HepG2 (cell line): ENCODE measurements around the gene NNMT. TPM values are rescaled to one million over a fixed set of nuclear protein-coding genes. Genes with fewer than 3 reads are reported as not detected.

Experiments
- ATAC-seq: fragments of 200-7000 bp; cut with Tn5 transposase; 3 replicates; pipeline ENCODE4 v1.9.1; 2020; ENCODE audit warnings: mild to moderate bottlenecking, moderate library complexity
- BruUV-seq: library from RNA; stranded (reverse); fragments of 400-500 nt; replicated peaks from 2 replicates; lab custom pipeline; 2021; lab: Mats Ljungman, UMichigan
- CTCF ChIA-PET: fragments of 300-600 bp; formaldehyde crosslinking; extraction: SDS; loops from one replicate; lab custom pipeline; 2021; ENCODE audit warnings: low total read pairs, inconsistent platforms, low intra/inter-chr PET ratio; lab: Yijun Ruan, JAX
- POLR2A ChIA-PET: fragments of 350-600 bp; sonication (Branson Sonifier 250); formaldehyde crosslinking; loops from one replicate; lab custom pipeline; 2020; ENCODE audit warnings: antibody characterized with exemption, inconsistent platforms; lab: Yijun Ruan, JAX
- DNase-seq: peaks from one replicate; pipeline ENCODE4 v3.0.0-alpha.2; 2015; ENCODE audit warnings: low spot score
- FAIRE-seq: peaks from 3 replicates; lab custom pipeline; 2011; peaks lifted over from hg19 to GRCh38; lab: Jason Lieb, UNC
- H2AFZ ChIP-seq: one replicate; pipeline ENCODE4 v1.6.1; 2011; ENCODE audit warnings: low read length, inconsistent platforms
- H3K27ac ChIP-seq: fragments of 300-600 bp; 3 replicates; pipeline ENCODE4 v1.8.0; 2011; ENCODE audit warnings: mixed run types, mild to moderate bottlenecking, mixed read lengths, low read length, inconsistent platforms; ENCODE audit not compliant: insufficient read depth; ENCODE audit errors: extremely low read length
- H3K27me3 ChIP-seq, 2 experiments: fragments of 200-600 bp in 1 of 2; 2 replicates in 1 of 2; 3 replicates in 1 of 2; pipeline versions ENCODE4 v1.6.0 to v1.8.0; 2011; ENCODE audit warnings: low read length in 2 of 2, mild to moderate bottlenecking in 2 of 2, moderate library complexity in 2 of 2, inconsistent platforms in 1 of 2; ENCODE audit not compliant: insufficient read depth in 2 of 2, control insufficient read depth in 1 of 2
- H3K36me3 ChIP-seq, 2 experiments: fragments of 200-600 bp in 1 of 2; replicated peaks in 1 of 2; 2 replicates in 1 of 2; 3 replicates in 1 of 2; pipeline versions ENCODE4 v1.5.1 to v1.8.0; 2011; ENCODE audit warnings: low read length in 2 of 2, inconsistent platforms in 1 of 2; ENCODE audit not compliant: insufficient read depth in 2 of 2, control insufficient read depth in 1 of 2
- H3K4me1 ChIP-seq: 2 replicates; pipeline ENCODE4 v1.5.1; 2012; ENCODE audit warnings: low read length, inconsistent platforms; ENCODE audit not compliant: insufficient read depth
- H3K4me2 ChIP-seq: 2 replicates; pipeline ENCODE4 v1.6.0; 2011; ENCODE audit warnings: low read depth, low read length, inconsistent platforms
- H3K4me3 ChIP-seq, 3 experiments: fragments of 200-600 bp in 1 of 3; sonication (generic), shearing (Covaris generic) in 1 of 3; replicated peaks in 1 of 3; 2 replicates each; pipeline ENCODE4 v1.5.1; 2011 to 2016; ENCODE audit warnings: low read length in 3 of 3, inconsistent platforms in 2 of 3, low read depth in 2 of 3, mild to moderate bottlenecking in 2 of 3, control low read depth in 1 of 3, mixed read lengths in 1 of 3; ENCODE audit not compliant: insufficient read depth in 1 of 3
- H3K79me2 ChIP-seq: one replicate; pipeline ENCODE4 v1.6.1; 2011; ENCODE audit warnings: low read length, inconsistent platforms; ENCODE audit not compliant: insufficient read depth
- H3K9ac ChIP-seq: 2 replicates; pipeline ENCODE4 v1.6.0; 2011; ENCODE audit warnings: mild to moderate bottlenecking, low read depth, low read length, inconsistent platforms; ENCODE audit not compliant: insufficient read depth
- H3K9me3 ChIP-seq: 2 replicates; pipeline ENCODE4 v1.5.1; 2012; ENCODE audit warnings: mild to moderate bottlenecking, low read length
- H4K20me1 ChIP-seq: 2 replicates; pipeline ENCODE4 v1.6.0; 2011; ENCODE audit warnings: inconsistent platforms, mild to moderate bottlenecking, low read length, moderate library complexity; ENCODE audit not compliant: insufficient read depth
- MZF1 ChIP-seq: sonication (generic); formaldehyde crosslinking; IDR thresholded peaks from 2 replicates; pipeline ENCODE4 v1.8.1; 2023; ENCODE audit warnings: mild to moderate bottlenecking, missing genetic modification reagents, borderline replicate concordance
- NR2C2 ChIP-seq: sonication (generic); formaldehyde crosslinking; IDR thresholded peaks from 2 replicates; pipeline ENCODE4 v1.4.0; 2020; ENCODE audit warnings: missing genetic modification reagents, mild to moderate bottlenecking, moderate library complexity, borderline replicate concordance
- POLR2G ChIP-seq: fragments of 200-400 bp; formaldehyde crosslinking; IDR thresholded peaks from 2 replicates; pipeline ENCODE4 v1.6.1; 2018; ENCODE audit warnings: mild to moderate bottlenecking, low read depth, low read length, moderate library complexity
- TCF7L2 ChIP-seq: IDR thresholded peaks from 2 replicates; pipeline ENCODE4 v1.6.1; 2011; ENCODE audit warnings: mild to moderate bottlenecking, low read depth, low read length, moderate library complexity
- ZNF292 ChIP-seq: sonication (generic); formaldehyde crosslinking; IDR thresholded peaks from 2 replicates; pipeline ENCODE4 v1.8.1; 2022; ENCODE audit warnings: mild to moderate bottlenecking, low read depth, missing genetic modification reagents, borderline replicate concordance
- ZNF589 ChIP-seq: sonication (generic); formaldehyde crosslinking; conservative IDR thresholded peaks from 2 replicates; pipeline ENCODE4 v1.8.0; 2022; ENCODE audit warnings: mild to moderate bottlenecking, moderate library complexity, missing genetic modification reagents
- ZNF670 ChIP-seq: sonication (generic); formaldehyde crosslinking; IDR thresholded peaks from 2 replicates; pipeline ENCODE4 v1.8.0; 2022; ENCODE audit warnings: mild to moderate bottlenecking, missing genetic modification reagents, borderline replicate concordance
- ZSCAN20 ChIP-seq: sonication (generic); formaldehyde crosslinking; IDR thresholded peaks from 2 replicates; pipeline ENCODE4 v1.4.0; 2020; ENCODE audit warnings: missing genetic modification reagents, mild to moderate bottlenecking, borderline replicate concordance
- WGBS: methylation state at CpG from one replicate; pipeline ENCODE4 v1.1.6; 2017; ENCODE audit warnings: low lambda C conversion rate; 5-methylcytosine and 5-hydroxymethylcytosine counted together
- in situ Hi-C: cut with HindIII; loops from 2 replicates; pipeline ENCODE4 v1.10.0; 2017; ENCODE audit warnings: low pct_unique_long_range_greater_than_20kb; ENCODE audit not compliant: extremely low pct_ligation_motif_present
- intact Hi-C: fragments of 100-400 bp; cut with micrococcal nuclease; formaldehyde crosslinking; loops from one replicate; pipeline ENCODE4 v1.10.0; 2022; ENCODE audit not compliant: unreplicated experiment
- polyA plus RNA-seq, 8 experiments: library from polyadenylated mRNA; depleted of rRNA in 3 of 8; stranded (reverse) in 7 of 8; unstranded in 1 of 8; fragments of >200 nt; fragmentation: Illumina TruSeq in 4 of 8; extraction: Trizol in 4 of 8; gene quantifications; 2 replicates each; pipeline versions ENCODE4 v1.2.1 to v1.2.3, GENCODE V29; 2011 to 2016; ENCODE audit warnings: low read depth in 4 of 8, missing spikeins in 1 of 8, mixed read lengths in 1 of 8; ENCODE audit not compliant: insufficient read depth in 1 of 8
- total RNA-seq, 5 experiments: library from RNA; depleted of rRNA; stranded (reverse); fragments of >200 nt; fragmentation: Illumina TruSeq; extraction: Trizol; gene quantifications; 2 replicates each; pipeline ENCODE4 v1.2.3, GENCODE V29; 2016; ENCODE audit warnings: low read depth in 1 of 5
- TF ChIP-seq, protein P1 (sequence below): sonication (generic); formaldehyde crosslinking; conservative IDR thresholded peaks from 2 replicates; pipeline ENCODE4 v1.4.0; 2020; ENCODE audit warnings: missing genetic modification reagents

NNMT gene
- total and polyA plus RNA-seq, 2 of the 13 experiments (the other 11 are each of a cell fraction or from before 2014, with no cell fraction given) = 0.13 TPM; not detected in 1

DNA sequence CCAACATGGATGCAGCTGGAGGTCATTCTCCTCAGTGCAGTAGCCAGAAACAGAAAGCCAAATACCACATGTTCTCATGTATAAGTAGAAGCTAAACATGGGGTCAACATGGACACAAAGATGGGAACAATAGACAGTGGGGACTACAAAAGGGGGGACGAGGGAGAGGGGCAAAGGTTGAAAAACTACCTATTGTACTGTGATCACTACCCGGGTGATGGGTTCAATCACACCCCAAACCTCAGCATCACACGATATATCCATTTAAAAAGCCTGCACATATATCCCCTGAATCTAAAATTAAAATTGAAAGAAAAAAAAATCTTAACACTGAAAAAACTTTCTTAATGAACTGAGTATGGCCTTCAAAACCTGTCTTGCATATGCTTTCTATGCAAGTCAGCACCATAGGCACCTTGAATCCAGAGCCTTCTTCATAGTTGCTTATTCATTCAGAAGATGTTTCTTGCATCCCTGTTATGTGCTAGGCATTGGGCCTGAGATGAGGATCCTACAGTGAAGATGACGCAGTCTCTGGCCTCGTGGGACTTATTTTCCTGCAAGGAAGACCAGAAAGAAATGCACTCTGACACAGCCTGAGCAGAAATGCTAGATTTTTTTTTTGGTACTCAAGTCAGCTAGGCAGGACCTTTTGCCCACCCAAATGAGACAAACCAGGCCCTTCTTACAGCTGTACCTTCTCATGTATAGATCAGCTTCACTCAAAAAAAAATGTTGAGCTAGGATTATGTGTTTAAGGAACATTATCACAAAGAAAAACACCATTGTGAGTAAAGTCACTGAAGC is 21.0 kb downstream of the NNMT start:
- Histone ChIP-seq H3K79me2 (no peaks in the 10 kb centered on the region), H2AFZ (no peak overlapping the region), H4K20me1 (peaks cover 14% of the 10 kb centered on the region), H3K36me3 (no peaks in the 10 kb centered on the region), H3K27me3 (peaks cover 7 to 80% of the 10 kb centered on the region in 2 experiments; a peak in 4 of 5 replicates), H3K4me2 (no peak overlapping the region), H3K4me3 (no peak overlapping the region), H3K9me3 (no peaks in the 10 kb centered on the region), H3K9ac (no peak overlapping the region), H3K4me1 (peaks cover 15% of the 10 kb centered on the region), H3K27ac (no peak overlapping the region)
- no peak for FAIRE-seq
- WGBS = 28% methylated on average over 4 of the region's 5 CpGs
- POLR2A ChIA-PET = no interaction called here
- ATAC-seq = no peak
- no peak for DNase-seq
- no peak for TF ChIP-seq NR2C2
- TF ChIP-seq, protein P1, sequence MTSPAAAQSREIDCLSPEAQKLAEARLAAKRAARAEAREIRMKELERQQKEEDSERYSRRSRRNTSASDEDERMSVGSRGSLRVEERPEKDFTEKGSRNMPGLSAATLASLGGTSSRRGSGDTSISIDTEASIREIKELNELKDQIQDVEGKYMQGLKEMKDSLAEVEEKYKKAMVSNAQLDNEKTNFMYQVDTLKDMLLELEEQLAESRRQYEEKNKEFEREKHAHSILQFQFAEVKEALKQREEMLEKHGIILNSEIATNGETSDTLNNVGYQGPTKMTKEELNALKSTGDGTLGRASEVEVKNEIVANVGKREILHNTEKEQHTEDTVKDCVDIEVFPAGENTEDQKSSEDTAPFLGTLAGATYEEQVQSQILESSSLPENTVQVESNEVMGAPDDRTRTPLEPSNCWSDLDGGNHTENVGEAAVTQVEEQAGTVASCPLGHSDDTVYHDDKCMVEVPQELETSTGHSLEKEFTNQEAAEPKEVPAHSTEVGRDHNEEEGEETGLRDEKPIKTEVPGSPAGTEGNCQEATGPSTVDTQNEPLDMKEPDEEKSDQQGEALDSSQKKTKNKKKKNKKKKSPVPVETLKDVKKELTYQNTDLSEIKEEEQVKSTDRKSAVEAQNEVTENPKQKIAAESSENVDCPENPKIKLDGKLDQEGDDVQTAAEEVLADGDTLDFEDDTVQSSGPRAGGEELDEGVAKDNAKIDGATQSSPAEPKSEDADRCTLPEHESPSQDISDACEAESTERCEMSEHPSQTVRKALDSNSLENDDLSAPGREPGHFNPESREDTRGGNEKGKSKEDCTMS (CRISPR knock-in tag) = no peak
- no peak for TF ChIP-seq MZF1 (CRISPR knock-in tag)
- TF ChIP-seq ZSCAN20 (CRISPR knock-in tag) = no peak
- no peak for TF ChIP-seq POLR2G
- no peak for TF ChIP-seq ZNF589 (CRISPR knock-in tag)
- no peak for TF ChIP-seq ZNF670 (CRISPR knock-in tag)
- no peak for TF ChIP-seq ZNF292 (CRISPR knock-in tag)
- TF ChIP-seq TCF7L2 = no peak
- intact Hi-C loops (no loop called here), in situ Hi-C loops (no loop called here)
- CTCF ChIA-PET = no interaction called here
- no TSS peak for BruUV-seq
